Cardiac fibroblast (primary cell): ENCODE data around the gene CFAP298.
"Not testable (repeated sequence)": the region's sequence is repeated elsewhere in the genome, so short reads cannot be mapped to it uniquely, and the experiment has no call there.

ENCODE experiments used
- DNase-seq, 2 donors: peaks; one replicate each; pipeline versions ENCODE4 v3.0.0 to v3.0.0-alpha.2; 2010; ENCODE audit warnings: low read depth in 2 of 2
- H3K4me3 ChIP-seq, 2 donors: replicated peaks in 1 of 2; 1 replicate in 1 of 2; 2 replicates in 1 of 2; pipeline ENCODE4 v1.5.1; 2011; ENCODE audit warnings: low read depth in 2 of 2, low read length in 2 of 2, mild to moderate bottlenecking in 2 of 2, moderate library complexity in 1 of 2
- TF ChIP-seq, protein P1 (sequence below): IDR thresholded peaks from one replicate; pipeline ENCODE4 v1.5.1; 2011; ENCODE audit warnings: low read depth, mild to moderate bottlenecking, low read length, inconsistent platforms

Gene CFAP298

DNA sequence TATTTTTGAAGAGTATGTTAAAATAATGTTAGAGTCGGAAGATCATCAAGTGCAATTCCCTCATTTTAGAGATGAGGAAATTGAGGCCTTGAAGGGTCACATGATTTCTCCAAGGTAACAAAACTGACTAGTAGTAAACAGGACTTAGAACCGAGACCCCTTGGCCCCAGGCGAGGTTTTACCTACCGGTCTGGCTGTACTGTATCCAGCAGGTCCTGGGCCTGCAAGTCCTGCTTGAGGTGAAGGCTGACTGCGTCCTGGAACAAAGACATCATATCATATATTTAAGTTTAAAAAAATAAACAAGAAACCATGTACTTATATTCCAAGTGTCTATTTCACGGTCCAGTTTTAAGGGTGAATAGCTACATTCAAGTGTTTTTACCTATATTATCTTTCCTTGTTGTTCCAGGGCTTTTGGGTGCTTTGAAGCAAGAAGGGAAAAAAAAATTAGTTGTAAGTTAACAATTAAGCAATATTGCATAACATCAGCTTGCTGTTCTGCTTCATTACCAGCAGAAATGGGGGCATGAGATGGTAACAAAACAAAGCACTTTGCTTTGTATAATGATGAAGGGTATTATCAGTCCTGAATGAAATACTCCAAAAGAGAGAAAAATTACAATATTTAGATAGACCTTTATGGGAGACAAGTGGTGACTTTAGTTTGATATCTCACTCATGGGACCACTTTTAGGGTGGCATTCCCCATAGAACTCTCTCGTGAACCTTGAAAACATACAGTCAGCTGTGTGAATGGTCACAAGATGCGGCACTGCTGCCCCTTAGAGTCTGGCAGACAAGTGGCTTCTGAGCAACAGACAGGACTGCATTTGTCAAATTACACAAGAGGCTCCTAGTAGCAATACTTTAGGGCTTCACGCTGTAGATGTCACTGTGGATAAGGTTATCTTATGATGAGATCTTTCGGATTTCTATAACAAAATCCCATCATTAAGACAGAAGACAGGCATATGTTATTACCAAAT is 29.8 kb upstream of the CFAP298 start:
- H3K4me3 ChIP-seq = no peak overlapping the region
- TF ChIP-seq, protein P1, sequence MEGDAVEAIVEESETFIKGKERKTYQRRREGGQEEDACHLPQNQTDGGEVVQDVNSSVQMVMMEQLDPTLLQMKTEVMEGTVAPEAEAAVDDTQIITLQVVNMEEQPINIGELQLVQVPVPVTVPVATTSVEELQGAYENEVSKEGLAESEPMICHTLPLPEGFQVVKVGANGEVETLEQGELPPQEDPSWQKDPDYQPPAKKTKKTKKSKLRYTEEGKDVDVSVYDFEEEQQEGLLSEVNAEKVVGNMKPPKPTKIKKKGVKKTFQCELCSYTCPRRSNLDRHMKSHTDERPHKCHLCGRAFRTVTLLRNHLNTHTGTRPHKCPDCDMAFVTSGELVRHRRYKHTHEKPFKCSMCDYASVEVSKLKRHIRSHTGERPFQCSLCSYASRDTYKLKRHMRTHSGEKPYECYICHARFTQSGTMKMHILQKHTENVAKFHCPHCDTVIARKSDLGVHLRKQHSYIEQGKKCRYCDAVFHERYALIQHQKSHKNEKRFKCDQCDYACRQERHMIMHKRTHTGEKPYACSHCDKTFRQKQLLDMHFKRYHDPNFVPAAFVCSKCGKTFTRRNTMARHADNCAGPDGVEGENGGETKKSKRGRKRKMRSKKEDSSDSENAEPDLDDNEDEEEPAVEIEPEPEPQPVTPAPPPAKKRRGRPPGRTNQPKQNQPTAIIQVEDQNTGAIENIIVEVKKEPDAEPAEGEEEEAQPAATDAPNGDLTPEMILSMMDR = no peak
- no peak for DNase-seq

DNA sequence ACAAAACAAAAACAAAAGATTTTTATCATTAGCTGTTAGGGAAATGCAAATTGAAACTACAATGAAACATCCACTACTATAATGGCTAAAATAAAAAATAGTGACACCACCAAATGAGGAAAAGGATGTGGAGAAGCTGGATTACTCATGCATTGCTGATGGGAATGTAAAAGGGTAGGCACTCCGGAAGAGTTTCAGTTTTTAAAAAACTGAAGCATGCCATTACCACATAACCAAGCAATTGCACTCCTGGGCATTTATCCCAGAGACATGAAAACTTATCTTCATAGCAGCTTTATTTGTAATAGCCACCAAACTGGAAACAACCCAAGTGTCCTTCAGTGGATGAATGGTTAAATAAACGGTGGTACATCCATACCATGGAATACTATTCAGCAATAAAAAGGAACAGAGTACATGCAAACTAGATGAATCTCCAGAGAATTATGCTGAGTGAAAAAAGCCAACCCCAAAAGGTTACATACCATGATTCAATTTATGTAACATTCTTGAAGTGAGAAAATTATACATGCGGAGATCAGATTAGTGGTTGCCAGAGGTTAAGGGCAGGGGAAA is 14.5 kb upstream of the CFAP298 start:
- TF ChIP-seq, protein P1 = no peak
- DNase-seq = peak; percentile 64 to 65
- no peak overlapping the region for H3K4me3 ChIP-seq

DNA sequence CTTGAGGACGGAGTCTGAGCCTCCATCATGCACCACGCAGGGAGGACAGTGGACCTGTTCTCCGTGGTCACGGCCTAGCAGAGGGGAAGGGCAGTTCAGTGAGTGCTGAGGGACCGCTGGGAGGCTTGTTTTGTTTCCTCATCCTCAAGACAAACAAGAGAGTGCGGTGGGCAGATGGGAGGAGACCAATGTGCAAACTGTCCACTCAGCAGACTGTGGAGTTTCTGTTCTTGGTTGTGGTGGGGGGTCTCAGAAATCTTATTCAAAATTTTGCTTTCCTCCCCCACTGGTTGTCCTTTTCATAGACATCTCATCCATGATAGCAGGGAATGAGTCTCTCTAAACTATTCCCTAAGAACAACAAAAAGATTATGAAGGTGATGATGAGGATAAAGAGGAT is 6.0 kb upstream of the CFAP298 start:
- DNase-seq, H3K4me3 ChIP-seq: not testable (repeated sequence)

DNA sequence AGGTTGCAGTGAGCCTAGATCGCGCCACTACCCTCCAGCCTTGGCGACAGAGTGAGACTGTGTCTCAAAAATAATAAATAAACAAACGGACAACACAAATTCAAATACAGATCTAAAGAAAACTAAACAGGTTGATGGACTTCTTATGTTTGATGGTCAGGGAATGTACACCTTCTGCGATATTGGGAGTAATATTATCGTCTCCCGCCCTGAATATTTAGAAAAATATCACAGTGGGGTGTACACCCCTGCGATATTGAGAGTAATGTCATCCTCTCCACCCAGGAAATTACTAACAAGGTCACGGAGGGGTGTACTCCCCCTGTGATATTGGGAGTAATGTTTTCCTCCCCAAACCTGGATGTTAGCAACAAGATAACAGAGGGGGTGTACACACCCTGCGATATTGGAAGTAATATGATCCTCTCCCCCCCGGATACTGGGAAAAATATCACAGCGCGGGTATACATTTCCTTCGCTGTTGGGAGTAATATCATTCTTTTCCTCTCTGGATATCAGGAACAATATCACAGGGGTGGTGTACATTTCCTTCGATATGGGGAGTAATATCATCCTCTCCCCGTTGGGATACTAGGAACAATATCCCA is 1.4 kb upstream of the CFAP298 start:
- H3K4me3 ChIP-seq = peak overlapping the region; percentile 98
- TF ChIP-seq, protein P1 = no peak
- no peak for DNase-seq

DNA sequence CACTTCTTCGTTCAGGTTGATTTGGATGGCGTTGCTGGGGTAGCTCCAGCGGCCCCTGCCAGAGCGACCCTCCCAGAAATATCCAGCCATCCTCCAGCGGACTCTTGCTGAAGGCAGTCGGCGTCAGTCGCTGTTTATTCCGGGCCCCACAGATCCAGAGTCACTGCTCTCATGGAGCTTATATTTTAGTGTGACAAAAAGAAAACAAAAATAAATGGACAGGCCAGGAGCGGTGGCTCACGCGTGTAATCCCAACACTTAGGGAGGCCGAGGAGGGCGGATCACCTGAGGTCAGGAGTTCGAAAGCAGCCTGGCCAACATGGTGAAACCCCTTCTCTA is 791 bp upstream of the CFAP298 start:
- TF ChIP-seq, protein P1 = no peak
- peak overlapping the region; percentile 98 for H3K4me3 ChIP-seq
- no peak for DNase-seq

DNA sequence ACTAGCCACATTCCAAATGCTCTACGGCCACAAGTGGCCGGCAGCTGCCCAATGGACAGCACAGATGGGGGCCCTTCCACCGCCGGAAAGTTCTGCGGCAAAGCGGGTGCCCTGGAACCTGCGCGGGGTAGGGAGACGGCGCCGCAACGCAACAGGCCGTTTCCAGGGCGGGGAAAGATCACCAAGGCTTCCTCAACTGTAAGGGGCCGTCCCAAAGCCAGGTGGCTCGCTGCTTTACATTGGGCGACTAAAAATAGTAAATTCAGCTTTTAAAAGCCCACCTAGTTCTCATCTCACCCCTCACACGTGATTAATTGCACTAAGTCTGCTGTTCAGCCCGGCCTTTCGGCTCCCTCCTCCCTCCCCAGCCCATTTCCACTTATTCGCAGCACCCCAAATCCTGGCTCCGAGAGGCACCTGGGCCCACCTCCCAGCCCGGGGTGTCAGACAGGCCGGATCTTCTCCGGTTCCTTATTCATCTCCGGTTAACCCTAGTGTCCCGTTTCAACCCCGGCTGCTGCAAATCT is 643 bp downstream of the CFAP298 start:
- TF ChIP-seq, protein P1 = no peak
- peak overlapping the region; percentile 98 for H3K4me3 ChIP-seq
- DNase-seq = peak; percentile 22 to 38

DNA sequence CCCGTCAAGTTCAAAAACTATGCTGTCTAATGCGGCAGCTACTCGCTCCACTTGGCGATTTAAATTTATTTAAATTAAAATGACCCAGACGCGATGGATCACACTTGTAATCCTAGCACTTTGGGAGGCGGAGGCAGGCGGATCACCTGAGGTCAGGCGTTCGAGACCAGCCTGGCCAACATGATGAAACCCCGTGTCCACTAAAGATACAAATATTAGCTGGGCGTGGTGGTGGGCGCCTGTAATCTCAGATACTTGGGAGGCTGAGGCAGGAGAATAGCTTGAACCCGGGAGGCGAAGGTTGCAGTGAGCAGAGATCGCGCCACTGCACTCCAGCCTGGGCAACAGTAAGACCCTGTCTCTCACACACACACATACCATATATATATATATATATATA is 1.2 kb downstream of the CFAP298 start:
- not testable (repeated sequence) for DNase-seq
- peak overlapping the region in 1 of 2 donors; percentile 34 for H3K4me3 ChIP-seq
